HG03520 (cell line): Measurements from ENCODE around the gene ITFG1.

Experiments
- ATAC-seq: cut with Tn5 transposase; IDR thresholded peaks from one replicate; pipeline ENCODE4 v1.9.1; 2021; ENCODE audit warnings: mild to moderate bottlenecking, moderate library complexity; ENCODE audit not compliant: unreplicated experiment

Gene ITFG1

DNA sequence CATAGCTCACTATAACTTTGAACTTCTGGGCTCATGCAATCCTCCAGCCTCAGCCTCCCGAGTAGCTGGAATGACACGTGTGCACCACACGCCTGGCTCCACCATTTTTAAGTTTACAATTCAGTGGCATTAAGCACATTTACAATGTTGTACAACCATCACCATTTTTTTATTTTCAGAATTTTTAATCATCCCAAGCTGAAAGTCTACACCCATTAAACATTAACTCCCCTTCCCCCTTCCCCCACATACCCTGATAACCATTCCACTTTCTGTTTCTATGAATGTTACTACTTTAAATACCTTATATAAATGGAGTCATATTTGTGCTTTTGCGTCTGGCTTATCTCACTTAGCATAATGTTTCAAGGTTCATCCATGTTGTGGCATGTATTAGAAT is 335.1 kb downstream of the ITFG1 start:
- no peak for ATAC-seq

DNA sequence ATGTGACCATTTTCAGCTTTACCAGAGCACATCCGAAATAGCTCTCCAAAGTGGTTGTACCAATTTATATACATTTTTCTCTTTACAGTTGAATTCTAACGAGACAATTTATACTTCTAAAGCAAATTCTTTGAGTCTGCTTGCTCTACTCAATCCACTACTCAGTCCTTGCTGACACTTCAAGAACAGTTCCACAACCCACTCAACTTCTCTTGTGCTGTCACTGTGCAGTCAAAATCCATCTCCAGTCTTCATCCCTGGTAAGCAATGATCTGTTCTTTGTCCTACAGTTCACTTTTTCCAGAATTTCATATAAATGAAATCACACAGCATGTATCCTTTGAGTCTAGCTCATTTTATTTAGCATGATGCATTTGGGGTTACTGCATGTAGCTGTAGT is 347.7 kb downstream of the ITFG1 start:
- ATAC-seq, result no peak

DNA sequence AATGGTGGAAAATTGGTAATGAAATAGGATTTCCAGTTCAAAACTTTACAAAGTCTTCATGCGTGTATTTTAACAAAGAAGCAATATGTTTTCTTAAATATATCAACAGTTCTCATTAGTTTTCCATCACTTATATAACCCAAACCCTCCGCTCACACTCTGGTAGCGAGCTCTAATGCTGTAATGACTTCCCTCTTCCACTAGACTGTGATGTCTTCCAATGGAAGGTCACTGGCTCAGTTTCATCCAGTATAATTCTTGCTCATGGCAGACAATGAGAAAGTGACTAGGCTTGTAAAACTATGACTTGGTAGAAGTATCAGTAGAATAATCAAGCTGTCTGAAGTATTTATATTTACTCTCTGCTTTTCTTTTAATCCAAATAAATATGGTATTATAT is 349.9 kb downstream of the ITFG1 start:
- no peak for ATAC-seq

DNA sequence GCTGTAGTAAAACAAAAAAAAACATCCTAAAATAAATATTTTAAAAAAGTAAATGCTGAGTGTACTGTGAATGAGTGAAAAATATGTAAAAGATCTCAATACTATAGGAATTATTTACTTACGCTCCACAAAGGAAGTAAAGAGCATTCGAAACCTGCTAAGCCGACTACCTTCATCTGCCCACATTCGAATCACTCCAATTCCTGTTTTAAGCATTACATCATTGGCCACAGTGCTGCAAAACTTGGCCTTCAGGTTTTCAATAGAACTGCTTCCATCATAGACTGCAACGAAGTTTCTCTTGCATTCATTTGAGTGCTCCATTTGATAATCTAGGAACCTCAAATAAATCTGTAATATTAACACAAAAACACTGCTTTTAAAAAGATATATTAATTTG is 351.5 kb downstream of the ITFG1 start:
- no peak for ATAC-seq
